WTC11 (cell line): ENCODE measurements around the gene AVPR1B. TPM values are rescaled to one million over a fixed set of nuclear protein-coding genes. Genes with fewer than 3 reads are reported as not detected.

ENCODE experiments used
- ATAC-seq: fragments of 200-7000 bp; cut with Tn5 transposase; 2 replicates; pipeline ENCODE4 v1.10.0; 2021; ENCODE audit warnings: mild to moderate bottlenecking, moderate library complexity
- CTCF ChIA-PET: fragments of 300-600 bp; sonication (Branson Sonifier 250); formaldehyde crosslinking; loops from one replicate; lab custom pipeline; 2021; ENCODE audit warnings: antibody characterized with exemption; lab: Charles Lee
- POLR2A ChIA-PET: fragments of 350-600 bp; sonication (Branson Sonifier 250); formaldehyde crosslinking; loops from one replicate; lab custom pipeline; 2021; ENCODE audit warnings: antibody characterized with exemption; lab: Charles Lee
- DNase-seq: peaks from one replicate; pipeline ENCODE4 v3.0.0; 2021; ENCODE audit warnings: low spot score
- H3K27ac Mint-ChIP-seq: 2 replicates; pipeline ENCODE4 v1.8.0; 2021; ENCODE audit warnings: mixed read lengths
- H3K27me3 Mint-ChIP-seq: 2 replicates; pipeline ENCODE4 v1.8.0; 2021; ENCODE audit warnings: low read depth, mild to moderate bottlenecking, moderate library complexity, mixed read lengths
- H3K36me3 Mint-ChIP-seq: 2 replicates; pipeline ENCODE4 v1.8.0; 2021; ENCODE audit warnings: mixed read lengths
- H3K4me1 Mint-ChIP-seq: 2 replicates; pipeline ENCODE4 v1.8.0; 2022; ENCODE audit warnings: mixed read lengths
- H3K4me3 Mint-ChIP-seq: 2 replicates; pipeline ENCODE4 v1.8.0; 2021; ENCODE audit warnings: mild to moderate bottlenecking, moderate library complexity, mixed read lengths
- H3K9me3 Mint-ChIP-seq: 2 replicates; pipeline ENCODE4 v1.8.0; 2021; ENCODE audit warnings: mixed read lengths
- E2F1 ChIP-seq: sonication (generic); formaldehyde crosslinking; IDR thresholded peaks from 2 replicates; pipeline ENCODE4 v1.8.0; 2022; ENCODE audit warnings: mild to moderate bottlenecking, missing genetic modification reagents
- ELF4 ChIP-seq: sonication (generic); formaldehyde crosslinking; IDR thresholded peaks from 2 replicates; pipeline ENCODE4 v1.8.1; 2022; ENCODE audit warnings: low read depth, mild to moderate bottlenecking, moderate library complexity, missing genetic modification reagents
- ETV6 ChIP-seq: sonication (generic); formaldehyde crosslinking; IDR thresholded peaks from 2 replicates; pipeline ENCODE4 v1.8.1; 2022; ENCODE audit warnings: mild to moderate bottlenecking, missing genetic modification reagents
- HMGA2 ChIP-seq: fragments of 250-450 bp; sonication (Bioruptor Pico); IDR thresholded peaks from 2 replicates; pipeline ENCODE4 v1.4.0; 2021; ENCODE audit warnings: mild to moderate bottlenecking, moderate library complexity
- HMGXB4 ChIP-seq: sonication (generic); formaldehyde crosslinking; IDR thresholded peaks from 2 replicates; pipeline ENCODE4 v1.8.1; 2023; ENCODE audit warnings: mild to moderate bottlenecking, moderate library complexity, missing genetic modification reagents
- IRF1 ChIP-seq: sonication (generic); formaldehyde crosslinking; IDR thresholded peaks from 2 replicates; pipeline ENCODE4 v1.8.0; 2023; ENCODE audit warnings: missing genetic modification reagents
- JAZF1 ChIP-seq: fragments of 250-450 bp; sonication (Bioruptor Pico); IDR thresholded peaks from 2 replicates; pipeline ENCODE4 v1.9.0; 2021; ENCODE audit warnings: moderate library complexity, mild to moderate bottlenecking, inconsistent platforms
- KAT7 ChIP-seq: sonication (generic); formaldehyde crosslinking; IDR thresholded peaks from 2 replicates; pipeline ENCODE4 v1.8.1; 2023; ENCODE audit warnings: missing genetic modification reagents, mild to moderate bottlenecking, borderline replicate concordance
- MXD4 ChIP-seq: fragments of 250-450 bp; sonication (Bioruptor Pico); IDR thresholded peaks from 2 replicates; pipeline ENCODE4 v1.8.0; 2021; ENCODE audit warnings: mild to moderate bottlenecking, moderate library complexity, borderline replicate concordance
- PRRX2 ChIP-seq: fragments of 250-450 bp; sonication (Bioruptor Pico); IDR thresholded peaks from 2 replicates; pipeline ENCODE4 v1.8.0; 2021; ENCODE audit warnings: mild to moderate bottlenecking
- SP1 ChIP-seq: sonication (generic); formaldehyde crosslinking; conservative IDR thresholded peaks from 2 replicates; pipeline ENCODE4 v1.8.1; 2022; ENCODE audit warnings: missing genetic modification reagents
- TEAD1 ChIP-seq: sonication (generic); formaldehyde crosslinking; IDR thresholded peaks from 2 replicates; pipeline ENCODE4 v1.8.0; 2022; ENCODE audit warnings: mild to moderate bottlenecking, missing genetic modification reagents
- USF1 ChIP-seq: sonication (generic); formaldehyde crosslinking; IDR thresholded peaks from 2 replicates; pipeline ENCODE4 v1.8.0; 2022; ENCODE audit warnings: mild to moderate bottlenecking, missing genetic modification reagents
- ZBTB43 ChIP-seq: sonication (generic); formaldehyde crosslinking; IDR thresholded peaks from 2 replicates; pipeline ENCODE4 v1.8.1; 2023; ENCODE audit warnings: mild to moderate bottlenecking, missing genetic modification reagents
- ZNF219 ChIP-seq: sonication (generic); formaldehyde crosslinking; IDR thresholded peaks from 2 replicates; pipeline ENCODE4 v1.8.0; 2023; ENCODE audit warnings: missing genetic modification reagents, mild to moderate bottlenecking, borderline replicate concordance
- ZNF396 ChIP-seq: fragments of 250-450 bp; sonication (Bioruptor Pico); IDR thresholded peaks from 2 replicates; pipeline ENCODE4 v1.8.0; 2021; ENCODE audit warnings: mild to moderate bottlenecking, moderate library complexity, borderline replicate concordance
- total RNA-seq: library from RNA; stranded (reverse); gene quantifications from 3 replicates; pipeline ENCODE4 v1.2.3, GENCODE V29; 2021
- TF ChIP-seq, protein P1 (sequence below): sonication (generic); formaldehyde crosslinking; IDR thresholded peaks from 2 replicates; pipeline ENCODE4 v1.8.1; 2022; ENCODE audit warnings: missing genetic modification reagents, borderline replicate concordance
- TF ChIP-seq, protein P2 (sequence below): sonication (generic); formaldehyde crosslinking; IDR thresholded peaks from 2 replicates; pipeline ENCODE4 v1.8.1; 2022; ENCODE audit warnings: mild to moderate bottlenecking, missing genetic modification reagents, moderate library complexity, borderline replicate concordance

The AVPR1B gene
- total RNA-seq, 1 experiment from 2014 or later = 0.68 TPM

DNA sequence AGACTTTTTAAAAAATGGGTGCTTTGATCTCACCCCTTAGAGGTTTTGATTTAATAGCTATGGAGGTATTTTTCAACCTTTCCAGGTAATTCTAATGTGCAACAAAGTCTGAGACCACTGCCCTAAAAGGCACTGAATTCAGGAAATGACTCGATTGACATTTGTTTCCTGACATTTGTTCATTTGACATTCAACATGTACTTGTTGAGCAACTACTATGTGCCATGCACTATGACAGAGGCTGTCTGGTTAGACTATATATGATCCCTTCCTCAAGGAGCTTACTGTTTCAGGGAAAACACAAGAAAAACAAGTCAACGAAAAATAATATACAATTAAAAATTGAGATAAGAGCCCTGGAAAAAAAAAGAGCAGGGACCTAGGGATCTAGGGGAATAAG, 25.6 kb upstream of the AVPR1B start (continued):
- TF ChIP-seq USF1 (CRISPR knock-in tag) (no peak), KAT7 (CRISPR knock-in tag) (no peak), E2F1 (no peak), MXD4 (CRISPR knock-in tag) (no peak), HMGA2 (CRISPR knock-in tag) (no peak)
- TF ChIP-seq, protein P1, sequence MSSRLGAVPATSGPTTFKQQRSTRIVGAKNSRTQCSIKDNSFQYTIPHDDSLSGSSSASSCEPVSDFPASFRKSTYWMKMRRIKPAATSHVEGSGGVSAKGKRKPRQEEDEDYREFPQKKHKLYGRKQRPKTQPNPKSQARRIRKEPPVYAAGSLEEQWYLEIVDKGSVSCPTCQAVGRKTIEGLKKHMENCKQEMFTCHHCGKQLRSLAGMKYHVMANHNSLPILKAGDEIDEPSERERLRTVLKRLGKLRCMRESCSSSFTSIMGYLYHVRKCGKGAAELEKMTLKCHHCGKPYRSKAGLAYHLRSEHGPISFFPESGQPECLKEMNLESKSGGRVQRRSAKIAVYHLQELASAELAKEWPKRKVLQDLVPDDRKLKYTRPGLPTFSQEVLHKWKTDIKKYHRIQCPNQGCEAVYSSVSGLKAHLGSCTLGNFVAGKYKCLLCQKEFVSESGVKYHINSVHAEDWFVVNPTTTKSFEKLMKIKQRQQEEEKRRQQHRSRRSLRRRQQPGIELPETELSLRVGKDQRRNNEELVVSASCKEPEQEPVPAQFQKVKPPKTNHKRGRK (CRISPR knock-in tag) = no peak
- TF ChIP-seq, protein P2, sequence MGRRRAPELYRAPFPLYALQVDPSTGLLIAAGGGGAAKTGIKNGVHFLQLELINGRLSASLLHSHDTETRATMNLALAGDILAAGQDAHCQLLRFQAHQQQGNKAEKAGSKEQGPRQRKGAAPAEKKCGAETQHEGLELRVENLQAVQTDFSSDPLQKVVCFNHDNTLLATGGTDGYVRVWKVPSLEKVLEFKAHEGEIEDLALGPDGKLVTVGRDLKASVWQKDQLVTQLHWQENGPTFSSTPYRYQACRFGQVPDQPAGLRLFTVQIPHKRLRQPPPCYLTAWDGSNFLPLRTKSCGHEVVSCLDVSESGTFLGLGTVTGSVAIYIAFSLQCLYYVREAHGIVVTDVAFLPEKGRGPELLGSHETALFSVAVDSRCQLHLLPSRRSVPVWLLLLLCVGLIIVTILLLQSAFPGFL (CRISPR knock-in tag) = no peak

GRCh38 chr1:206142011-206142410, 24.8 kb upstream of the AVPR1B start:
- peaks cover 4% of the 10 kb centered on the region; the same call in 1 of the 2 replicates for H3K27me3 Mint-ChIP-seq
- peaks cover 6% of the 10 kb centered on the region for H3K4me1 Mint-ChIP-seq
- ChIA-PET CTCF (no interaction called here), POLR2A (no interaction called here)
- TF ChIP-seq SP1 (CRISPR knock-in tag) = no peak
- TF ChIP-seq ZBTB43 (CRISPR knock-in tag) = no peak
- TF ChIP-seq ZNF396 = no peak
- no peak for TF ChIP-seq IRF1 (CRISPR knock-in tag)
- TF ChIP-seq, protein P1 (CRISPR knock-in tag) = no peak
- no peak for TF ChIP-seq ELF4 (CRISPR knock-in tag)
- no peak for TF ChIP-seq ETV6 (CRISPR knock-in tag)
- peaks cover 26% of the 10 kb centered on the region for H3K9me3 Mint-ChIP-seq
- DNase-seq = no peak
- no peaks in the 10 kb centered on the region for H3K36me3 Mint-ChIP-seq
- ATAC-seq = no peak
- H3K4me3 Mint-ChIP-seq = no peak overlapping the region
- no peak overlapping the region for H3K27ac Mint-ChIP-seq

- DNase-seq = no peak
- ChIA-PET CTCF (no interaction called here), POLR2A (no interaction called here)
- no peaks in the 10 kb centered on the region for H3K36me3 Mint-ChIP-seq
- peaks cover 19% of the 10 kb centered on the region for H3K4me1 Mint-ChIP-seq
- TF ChIP-seq JAZF1 (CRISPR knock-in tag) (no peak), HMGXB4 (no peak), TEAD1 (no peak), ZNF219 (no peak), PRRX2 (no peak)
- H3K4me3 Mint-ChIP-seq = no peak overlapping the region
- ATAC-seq = no peak
- H3K9me3 Mint-ChIP-seq = peaks cover 26% of the 10 kb centered on the region
- H3K27me3 Mint-ChIP-seq = peaks cover 4% of the 10 kb centered on the region; the same call in 1 of the 2 replicates
- H3K27ac Mint-ChIP-seq = no peak overlapping the region; the same call in 1 of the 2 replicates
Observed at GRCh38 chr1:206136241-206136640, 19.1 kb upstream of the AVPR1B start.
